Stimulated activated CD4-positive, alpha-beta T cell treated with anti-CD3 and anti-CD28 coated beads, Interleukin-15, amount 100 ng/mL, for 24 hours (primary cell): Measurements from ENCODE around the gene FRMPD1.

ENCODE experiments used
- DNase-seq: peaks from one replicate; pipeline ENCODE4 v3.0.0-alpha.2; 2020

Gene FRMPD1

GRCh38 chr9:37683531-37684371 is 33.0 kb downstream of the FRMPD1 start:
- no peak for DNase-seq

DNA sequence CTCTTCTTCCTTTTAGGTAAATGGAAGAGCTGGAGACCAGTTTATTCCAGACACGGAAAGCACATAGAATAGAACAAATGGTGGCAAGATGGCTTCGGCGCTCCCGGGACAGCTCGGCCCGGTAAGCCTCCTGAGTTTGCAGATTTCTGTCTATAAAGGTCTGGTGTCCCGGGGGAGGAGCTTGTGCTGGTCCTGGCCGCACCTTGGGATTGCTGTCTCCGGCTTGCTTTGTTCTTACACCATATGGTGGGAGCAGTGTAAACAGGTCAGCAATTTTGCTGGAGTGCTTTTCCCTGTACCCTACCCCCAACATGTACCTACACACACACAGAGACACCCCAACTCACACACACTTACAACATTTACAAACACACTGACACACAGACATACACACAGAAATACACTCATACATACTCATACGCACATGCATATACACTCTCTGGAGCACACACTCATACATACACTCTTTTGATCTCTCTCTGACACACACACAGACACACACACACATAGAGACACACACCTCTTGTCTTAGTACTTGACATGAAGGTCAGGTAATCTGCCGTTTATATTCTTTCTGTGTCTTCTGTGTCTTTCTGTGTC is 42.0 kb downstream of the FRMPD1 start:
- no peak for DNase-seq

- DNase-seq = no peak
Measured at GRCh38 chr9:37693260-37693659, 42.5 kb downstream of the FRMPD1 start.

DNA sequence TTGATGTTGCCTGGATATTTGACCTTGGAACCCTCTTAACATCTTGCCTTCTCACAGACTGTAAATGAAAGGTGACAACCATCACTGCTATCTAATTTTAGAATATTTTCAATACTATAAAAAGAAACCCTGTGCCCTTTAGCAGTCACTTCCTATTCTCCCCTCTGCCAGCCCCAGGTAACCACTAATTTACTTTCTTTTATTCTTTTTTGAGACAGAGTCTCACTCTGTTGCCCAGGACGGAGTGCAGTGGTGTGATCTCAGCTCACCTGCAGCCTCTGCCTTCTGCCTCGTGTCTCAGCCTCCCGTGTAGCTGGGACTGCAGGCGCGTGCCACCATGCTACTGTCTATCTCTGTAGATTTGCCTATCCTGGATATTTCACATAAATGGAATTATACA is 43.6 kb downstream of the FRMPD1 start:
- no peak for DNase-seq

DNA sequence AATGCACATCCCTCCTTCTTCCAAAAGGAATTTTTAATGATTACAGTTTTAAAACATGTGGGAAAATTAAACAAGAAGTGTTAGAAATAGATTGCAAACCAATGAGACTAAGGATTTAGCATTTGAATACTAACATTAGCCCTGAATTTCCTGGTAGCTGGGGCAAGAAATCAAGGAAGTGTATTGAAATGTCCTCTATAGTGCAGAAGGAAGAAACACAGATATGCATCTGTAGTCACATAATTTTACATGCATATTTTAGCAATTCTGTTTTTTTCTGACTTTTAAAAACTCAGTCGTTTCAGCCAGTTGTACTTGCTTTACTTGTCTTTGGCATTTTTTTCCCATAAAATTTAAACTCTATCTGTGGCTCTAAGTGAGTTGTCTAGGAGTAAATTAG is 45.8 kb downstream of the FRMPD1 start:
- no peak for DNase-seq

DNA sequence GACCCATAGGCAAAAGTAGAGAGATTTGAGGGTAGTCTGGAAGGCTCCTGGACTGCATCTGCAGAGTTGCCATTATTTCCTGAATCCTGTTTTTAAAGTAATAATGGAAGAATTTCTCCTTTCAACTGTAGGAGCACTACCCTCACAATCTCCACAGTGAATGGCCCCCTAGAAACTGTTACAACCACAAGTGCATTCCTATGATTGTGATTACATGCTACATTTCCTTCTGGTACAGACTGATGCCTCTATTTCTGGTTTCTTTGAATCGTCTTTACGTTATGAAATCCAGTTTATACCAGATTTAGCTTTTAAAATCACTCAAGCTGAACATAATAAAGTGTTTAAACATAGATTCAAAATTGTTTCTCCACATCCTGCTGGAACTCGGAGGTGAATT is 49.4 kb downstream of the FRMPD1 start:
- DNase-seq = no peak

GRCh38 chr9:37700900-37701299 is 50.1 kb downstream of the FRMPD1 start:
- no peak for DNase-seq

DNA sequence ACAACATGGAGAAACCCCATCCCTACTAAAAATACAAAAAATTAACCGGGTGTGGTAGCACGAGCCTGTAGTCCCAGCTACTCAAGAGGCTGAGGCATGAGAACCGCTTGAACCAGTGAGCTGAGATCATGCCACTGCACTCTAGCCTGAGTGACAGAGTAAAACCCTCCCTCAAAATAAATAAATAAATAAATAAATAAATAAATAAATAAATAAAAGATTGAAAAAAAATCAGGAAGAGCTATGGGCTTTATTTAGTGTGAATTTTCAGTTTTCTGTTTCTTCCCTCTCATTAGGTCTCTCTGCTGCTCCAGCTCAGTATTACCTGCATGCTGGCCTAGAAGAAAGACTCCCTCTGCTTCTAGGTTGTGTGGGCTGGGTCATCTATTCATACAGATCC is 55.0 kb downstream of the FRMPD1 start:
- DNase-seq = no peak

- no peak for DNase-seq
Measured at GRCh38 chr9:37706290-37706689, 55.5 kb downstream of the FRMPD1 start.

DNA sequence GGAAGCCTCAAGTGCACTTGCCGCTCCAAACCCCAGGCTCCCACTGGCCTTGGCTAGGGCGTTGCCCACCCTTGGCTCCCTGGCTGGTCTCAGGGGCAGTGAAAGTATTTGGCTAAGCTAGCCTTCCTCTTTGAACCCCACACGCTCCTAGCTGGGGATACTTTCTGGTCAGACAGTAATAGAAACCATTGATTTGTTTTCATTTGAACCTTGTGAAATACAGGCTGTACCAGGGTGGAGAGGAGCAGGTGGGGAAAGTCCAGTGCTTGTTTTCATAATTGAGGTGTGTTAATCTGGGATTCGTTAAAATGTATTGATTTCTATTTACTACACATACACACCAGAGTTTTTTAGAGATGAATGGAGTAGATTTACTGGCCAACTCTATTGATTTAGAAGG is 57.0 kb downstream of the FRMPD1 start:
- DNase-seq = no peak

- no peak for DNase-seq
Measured at GRCh38 chr9:37710046-37710445, 59.3 kb downstream of the FRMPD1 start.

- DNase-seq = no peak
Measured at GRCh38 chr9:37715260-37715659, 64.5 kb downstream of the FRMPD1 start.

GRCh38 chr9:37715991-37716505 is 65.3 kb downstream of the FRMPD1 start:
- DNase-seq = no peak

- no peak for DNase-seq
Measured at GRCh38 chr9:37719526-37719925, 68.8 kb downstream of the FRMPD1 start.

DNA sequence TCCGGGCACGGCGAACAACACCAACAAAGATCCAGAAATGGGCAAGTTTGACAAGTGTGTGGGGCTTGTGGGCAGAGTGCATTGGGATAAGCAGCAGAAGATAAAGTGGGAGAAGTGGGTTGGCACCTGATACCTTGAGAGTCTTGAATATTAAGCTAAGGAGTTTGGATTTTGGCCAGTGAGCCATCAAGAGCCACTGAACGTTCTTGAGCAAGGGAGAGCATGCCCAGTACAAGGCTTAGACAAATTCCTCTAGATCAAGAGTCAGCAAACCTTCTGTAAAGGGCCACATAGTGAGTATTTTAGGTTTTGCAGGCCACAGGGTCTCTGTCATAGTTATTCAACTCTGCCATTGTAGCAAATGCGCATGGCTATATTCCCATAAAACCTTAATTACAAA is 76.3 kb downstream of the FRMPD1 start:
- no peak for DNase-seq

DNA sequence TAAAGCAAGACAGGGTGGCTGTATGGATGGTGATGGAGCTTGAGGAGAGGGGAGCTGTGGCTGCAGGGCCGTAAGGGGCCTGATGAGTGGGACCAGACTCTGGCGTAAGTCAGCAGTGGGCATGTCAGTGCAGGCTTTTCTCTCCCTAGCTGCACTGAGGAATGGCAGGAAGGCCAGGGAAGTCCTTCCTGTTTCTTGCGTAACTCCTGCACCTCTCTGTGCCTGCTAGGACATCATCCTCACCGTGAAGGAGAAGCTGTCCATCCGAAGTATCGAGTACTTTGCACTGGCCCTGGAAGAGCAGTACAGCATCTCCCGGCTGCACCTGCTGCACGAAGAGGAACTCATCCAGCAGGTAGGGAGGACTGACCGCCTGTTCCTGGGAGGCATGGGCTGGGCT is 78.7 kb downstream of the FRMPD1 start:
- no peak for DNase-seq

DNA sequence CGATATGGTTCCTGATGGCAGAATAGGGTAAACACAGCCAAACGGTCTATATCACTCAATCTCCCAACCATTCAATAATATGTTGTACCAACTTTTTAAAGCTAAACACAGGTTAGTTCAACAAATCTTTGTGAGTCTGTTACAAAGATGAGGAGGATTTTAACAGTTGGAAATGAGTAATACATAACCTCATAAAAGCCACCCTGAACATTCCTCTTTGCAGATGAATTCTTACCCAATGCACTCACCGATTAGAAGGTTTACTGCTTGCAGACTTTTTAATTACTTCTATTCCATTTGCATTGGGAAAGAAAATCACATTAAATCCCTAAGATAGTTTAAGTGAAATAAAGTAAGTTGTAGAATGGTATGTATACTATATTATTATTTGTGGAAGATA is 79.5 kb downstream of the FRMPD1 start:
- no peak for DNase-seq

DNA sequence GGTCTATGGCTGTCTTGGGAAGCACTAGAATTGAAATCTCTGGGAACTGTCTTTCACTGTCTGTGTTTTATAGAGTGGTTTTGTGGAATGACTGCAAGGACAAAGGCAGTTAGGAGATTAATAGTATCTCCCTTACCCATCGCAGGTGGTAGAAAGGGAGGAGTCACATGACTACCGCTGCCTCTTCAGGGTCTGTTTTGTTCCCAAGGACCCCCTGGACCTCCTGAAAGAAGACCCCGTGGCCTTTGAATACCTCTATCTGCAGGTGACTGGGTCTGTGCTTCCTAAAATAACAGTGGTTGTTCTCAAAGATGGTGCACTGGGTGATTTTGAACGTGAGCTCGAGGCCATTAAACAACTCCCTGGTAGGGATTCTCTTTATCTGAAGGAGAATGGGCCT is 80.1 kb downstream of the FRMPD1 start:
- no peak for DNase-seq

GRCh38 chr9:37732086-37732741 is 81.5 kb downstream of the FRMPD1 start:
- no peak for DNase-seq

- DNase-seq = no peak
Measured at GRCh38 chr9:37732952-37733351, 82.2 kb downstream of the FRMPD1 start.

- DNase-seq = no peak
Measured at GRCh38 chr9:37739222-37739621, 88.5 kb downstream of the FRMPD1 start.

DNA sequence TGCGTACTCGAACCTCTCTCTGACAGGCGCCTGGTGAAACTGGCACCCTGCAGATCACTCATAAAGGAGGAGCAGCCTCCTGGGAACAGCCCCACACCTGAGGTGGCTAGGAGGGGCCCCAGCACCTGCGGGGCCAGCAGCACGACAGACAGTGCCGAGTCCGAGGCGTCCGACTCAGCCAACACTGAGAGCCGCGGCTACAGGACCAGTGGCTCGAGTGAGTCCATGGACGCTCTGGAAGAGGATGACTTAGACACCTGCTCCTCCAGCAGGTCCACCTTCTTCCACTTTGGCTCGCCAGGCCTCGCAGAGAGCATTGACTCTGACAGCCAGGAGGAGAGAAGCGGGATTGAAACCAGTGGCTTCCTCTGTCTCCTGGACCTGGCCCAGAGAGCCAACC is 89.4 kb downstream of the FRMPD1 start:
- DNase-seq = no peak

DNA sequence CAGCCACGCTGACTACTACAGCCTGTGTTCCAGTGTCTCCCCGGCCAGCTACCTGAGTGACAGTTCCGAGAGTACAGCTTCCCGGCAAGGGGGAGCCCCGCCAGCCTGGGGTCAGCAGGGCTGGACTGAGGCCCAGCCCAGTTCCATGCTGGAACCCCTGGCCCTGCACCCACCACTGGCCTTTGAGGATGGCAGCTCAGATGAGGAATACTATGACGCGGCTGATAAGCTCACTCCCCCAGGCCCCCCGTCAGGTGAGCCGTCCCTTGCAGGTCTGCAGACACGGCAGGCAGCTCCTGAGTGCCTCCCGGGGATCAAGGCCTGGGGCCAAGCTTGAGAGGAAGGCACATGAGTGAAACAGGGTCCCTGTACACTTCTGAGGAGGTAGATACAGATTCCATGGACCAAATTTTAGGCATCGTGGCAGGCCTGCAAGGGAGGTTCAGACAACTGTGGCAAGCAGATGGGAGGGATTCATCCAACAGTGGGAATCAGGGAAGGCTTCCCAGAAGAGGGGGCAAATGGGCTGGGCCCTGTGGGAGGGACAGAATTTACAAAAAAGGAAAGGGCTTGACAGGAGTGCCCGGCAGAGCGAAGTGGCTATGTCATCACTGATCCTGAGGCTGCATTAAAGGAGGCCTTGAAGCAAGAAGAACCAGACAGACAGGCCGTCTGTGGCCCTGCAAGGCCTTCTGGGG is 90.0 kb downstream of the FRMPD1 start:
- DNase-seq = no peak
